GM18907 (cell line): ENCODE data around the gene BPIFA2.
"Not testable (repeated sequence)": the region's sequence is repeated elsewhere in the genome, so short reads cannot be mapped to it uniquely, and the experiment has no call there.

Experiments
- ATAC-seq: cut with Tn5 transposase; IDR thresholded peaks from one replicate; pipeline ENCODE4 v1.9.1; 2021; ENCODE audit warnings: mild to moderate bottlenecking, moderate library complexity; ENCODE audit not compliant: unreplicated experiment

Gene BPIFA2

GRCh38 chr20:33159713-33160112, 8.2 kb upstream of the BPIFA2 start:
- no peak for ATAC-seq

- no peak for ATAC-seq
These were observed 7.3 kb upstream of the BPIFA2 start for GRCh38 chr20:33160681-33161080.

DNA sequence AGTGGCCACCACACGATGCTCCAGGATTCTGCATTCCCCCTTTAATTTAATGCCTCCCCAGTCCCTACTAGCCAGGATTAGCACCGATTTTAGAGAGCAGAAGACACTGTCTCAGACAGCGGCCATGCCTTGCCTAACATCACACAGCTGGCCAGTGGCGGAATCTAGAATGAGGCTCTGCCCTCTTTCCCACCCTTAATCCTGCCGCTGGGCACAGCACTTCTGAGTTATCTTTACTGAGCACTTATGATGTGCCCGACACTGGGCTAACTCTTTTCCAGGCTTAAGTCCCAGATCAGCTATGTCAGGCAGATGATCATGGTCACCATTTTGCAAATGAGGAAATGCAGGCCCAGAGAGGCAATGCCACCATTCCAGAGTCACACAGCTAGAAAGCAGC, 5.6 kb upstream of the BPIFA2 start:
- no peak for ATAC-seq

GRCh38 chr20:33162753-33163152, 5.2 kb upstream of the BPIFA2 start:
- ATAC-seq, result no peak

GRCh38 chr20:33163856-33164762, 3.9 kb upstream of the BPIFA2 start:
- ATAC-seq, result no peak

GRCh38 chr20:33164763-33165095, 3.2 kb upstream of the BPIFA2 start:
- no peak for ATAC-seq

DNA sequence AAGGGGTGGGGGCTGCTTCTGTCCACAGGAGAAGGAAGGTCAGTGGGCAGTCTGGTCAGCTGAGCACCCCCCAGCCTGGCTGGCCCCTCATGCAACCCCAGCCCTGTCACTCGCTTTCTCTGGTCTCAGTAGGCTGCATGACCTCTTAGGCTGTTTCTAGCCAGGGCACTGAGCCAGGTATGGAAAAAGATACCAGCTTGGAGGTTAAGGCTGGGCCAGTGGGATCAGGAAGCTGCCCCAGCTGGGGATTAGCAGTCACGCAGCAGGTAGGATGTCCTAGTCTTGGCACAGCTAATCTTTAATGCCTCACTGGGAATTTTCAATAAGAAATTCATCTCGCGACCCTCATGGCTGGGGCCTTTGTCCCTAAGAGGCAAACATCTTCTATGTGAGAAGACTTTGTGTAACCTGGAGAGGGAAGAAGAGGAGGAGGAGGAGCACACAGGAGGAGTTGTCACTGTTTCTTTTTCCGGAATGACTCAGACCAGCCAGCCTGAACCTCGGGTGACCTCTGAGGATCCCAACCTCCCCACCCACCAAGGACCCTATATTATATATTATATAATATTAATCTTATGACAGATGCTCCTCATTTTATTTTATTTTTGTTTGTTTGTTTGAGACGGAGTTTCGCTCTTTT, 2.4 kb upstream of the BPIFA2 start:
- ATAC-seq, result no peak

- ATAC-seq, result no peak
These were observed 1.3 kb upstream of the BPIFA2 start for GRCh38 chr20:33166533-33167113.

GRCh38 chr20:33169176-33169794, 1.3 kb downstream of the BPIFA2 start:
- no peak for ATAC-seq

DNA sequence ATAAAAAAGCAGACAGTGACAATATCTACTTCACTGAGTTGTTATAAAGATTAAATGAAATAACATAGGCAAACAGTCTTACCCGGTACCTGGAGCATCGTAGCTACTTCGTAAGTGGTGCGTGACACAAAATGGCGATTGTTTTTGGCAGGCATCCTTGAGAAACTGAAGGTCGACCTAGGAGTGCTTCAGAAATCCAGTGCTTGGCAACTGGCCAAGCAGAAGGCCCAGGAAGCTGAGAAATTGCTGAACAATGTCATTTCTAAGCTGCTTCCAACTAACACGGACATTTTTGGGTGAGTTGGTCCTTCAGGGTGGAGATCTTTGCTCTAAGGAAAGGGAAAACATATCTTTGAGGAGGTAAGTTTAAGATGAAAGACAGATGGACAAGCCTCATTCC, 4.8 kb downstream of the BPIFA2 start:
- ATAC-seq, result no peak

GRCh38 chr20:33175123-33175522, 7.2 kb downstream of the BPIFA2 start:
- no peak for ATAC-seq

- ATAC-seq, result no peak
These were observed 8.1 kb downstream of the BPIFA2 start for GRCh38 chr20:33176101-33176500.

DNA sequence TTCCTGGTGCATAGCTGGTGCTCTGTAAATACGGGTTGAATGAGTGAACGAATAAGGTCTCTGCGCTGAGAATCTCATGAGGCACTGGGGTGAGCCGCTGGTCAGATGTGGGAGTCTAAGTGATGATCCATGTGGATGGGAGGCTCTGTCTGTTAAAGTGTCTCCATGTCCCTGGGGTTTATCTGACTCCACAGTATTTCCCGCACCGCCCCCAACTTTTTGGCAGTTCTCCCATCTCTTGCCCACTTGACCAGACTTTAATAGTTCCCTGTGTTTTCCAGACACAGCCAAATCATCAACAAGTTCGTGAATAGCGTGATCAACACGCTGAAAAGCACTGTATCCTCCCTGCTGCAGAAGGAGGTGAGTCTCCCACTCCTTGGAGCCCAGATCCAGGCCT, 9.9 kb downstream of the BPIFA2 start:
- no peak for ATAC-seq

DNA sequence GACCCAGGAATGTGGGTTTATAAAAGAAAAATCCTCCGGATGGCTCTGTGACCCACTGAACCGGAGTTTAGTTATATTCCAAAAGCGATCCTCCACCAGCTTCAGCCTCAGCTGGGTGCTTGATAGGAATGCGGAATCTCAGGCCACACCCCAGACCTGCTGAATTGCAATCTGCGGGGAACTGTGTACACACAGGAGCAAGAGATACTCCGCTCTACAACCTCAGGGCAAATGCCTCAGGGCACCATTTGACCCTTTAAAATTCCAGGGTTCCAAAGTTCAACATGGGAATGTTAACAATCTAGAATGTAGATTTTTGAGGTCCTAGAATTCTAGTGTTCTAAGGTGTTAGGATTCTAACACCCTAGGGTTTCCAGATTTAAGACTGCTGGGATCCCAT, 10.8 kb downstream of the BPIFA2 start:
- ATAC-seq, result no peak

GRCh38 chr20:33180169-33180568, 12.2 kb downstream of the BPIFA2 start:
- no peak for ATAC-seq

- ATAC-seq, result no peak
These were observed 13.6 kb downstream of the BPIFA2 start for GRCh38 chr20:33181482-33182093.

GRCh38 chr20:33183312-33183711, 15.4 kb downstream of the BPIFA2 start:
- no peak for ATAC-seq

GRCh38 chr20:33185031-33185590, 17.2 kb downstream of the BPIFA2 start:
- ATAC-seq, result not testable (repeated sequence)

DNA sequence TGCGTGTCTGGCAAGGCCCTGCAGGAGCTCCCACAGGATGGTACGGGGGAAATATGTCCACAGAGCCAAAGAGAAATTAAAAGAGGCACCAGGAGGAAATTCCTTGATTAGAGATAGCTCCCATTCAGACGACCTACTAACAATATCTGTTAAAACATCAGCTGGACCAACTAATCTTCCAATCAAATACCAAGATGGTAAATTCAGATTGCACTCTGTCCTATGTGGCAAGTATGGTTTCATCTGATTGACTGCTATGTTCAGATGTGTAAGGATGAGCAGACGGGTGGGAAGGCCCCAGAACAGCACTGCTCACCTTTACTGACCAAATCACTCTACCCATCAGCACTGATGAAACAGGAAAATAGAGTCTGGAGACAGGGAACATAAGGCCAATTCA, 19.5 kb downstream of the BPIFA2 start:
- no peak for ATAC-seq

DNA sequence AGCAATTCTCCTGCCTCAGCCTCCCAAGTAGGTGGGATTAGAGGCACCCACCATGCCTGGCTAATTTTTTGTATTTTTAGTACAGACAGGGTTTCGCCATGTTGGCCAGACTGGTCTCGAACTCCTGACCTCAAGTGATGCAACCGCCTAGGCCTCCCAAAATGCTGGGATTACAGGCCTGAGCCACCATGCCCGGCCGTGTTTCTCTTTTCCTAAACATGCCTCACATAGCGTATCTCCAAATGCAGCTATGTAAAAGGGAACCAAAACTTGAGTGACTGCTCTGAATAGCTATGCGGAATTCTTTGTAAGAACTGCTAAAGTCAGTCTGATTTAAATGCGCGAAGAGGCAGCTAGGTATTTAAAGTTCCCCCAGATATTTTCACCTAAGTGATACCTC, 20.5 kb downstream of the BPIFA2 start:
- ATAC-seq, result no peak

DNA sequence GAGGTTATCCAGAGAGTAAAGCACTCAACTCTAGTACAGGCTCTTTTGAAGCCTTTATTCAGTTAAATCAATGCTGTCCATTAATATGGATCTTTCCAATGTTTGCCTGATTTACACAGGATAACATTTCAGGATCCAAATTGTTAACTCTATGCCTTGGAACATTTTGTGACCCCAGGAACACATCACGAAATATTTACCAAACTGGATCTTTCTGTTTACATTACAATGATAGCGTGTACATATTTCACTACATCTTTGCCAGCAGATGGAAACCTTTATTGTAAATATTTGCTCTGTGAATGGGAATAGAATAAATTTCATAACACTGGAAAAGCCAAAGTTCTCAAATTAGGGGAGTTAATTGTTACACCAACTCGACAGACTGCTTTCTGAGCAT, 23.5 kb downstream of the BPIFA2 start:
- no peak for ATAC-seq
